ENCODE data around the gene UNC45A. TPM values are rescaled to one million over a fixed set of nuclear protein-coding genes. Genes with fewer than 3 reads are reported as not detected.

UNC45A gene
- total RNA-seq, 1 experiment from 2014 or later, result 84.4 TPM

GRCh38 chr15:90950676-90951075 lies 15.6 kb downstream of the UNC45A start:
- H3K4me3 ChIP-seq (ENCODE audit: low read depth in 2 of 2, low read length in 2 of 2), result no peak overlapping the region
- ATAC-seq (no peak), DNase-seq (ENCODE audit: low read depth, low spot score) (no peak)
- TF ChIP-seq SIN3A (IDR thresholded peaks at IDR 0.05; ENCODE audit: borderline replicate concordance, insufficient read depth, low read depth, low read length) (no peak), REST (IDR thresholded peaks at IDR 0.05; ENCODE audit: insufficient read depth in 1 of 2, low read depth in 2 of 2, low read length in 1 of 2) (no peak), POLR2AphosphoS5 (IDR thresholded peaks at IDR 0.05; ENCODE audit: low read depth, low read length) (no peak), TCF7L2 (IDR thresholded peaks at IDR 0.05; ENCODE audit: low read depth, low read length) (no peak)
- TF ChIP-seq, protein P1, sequence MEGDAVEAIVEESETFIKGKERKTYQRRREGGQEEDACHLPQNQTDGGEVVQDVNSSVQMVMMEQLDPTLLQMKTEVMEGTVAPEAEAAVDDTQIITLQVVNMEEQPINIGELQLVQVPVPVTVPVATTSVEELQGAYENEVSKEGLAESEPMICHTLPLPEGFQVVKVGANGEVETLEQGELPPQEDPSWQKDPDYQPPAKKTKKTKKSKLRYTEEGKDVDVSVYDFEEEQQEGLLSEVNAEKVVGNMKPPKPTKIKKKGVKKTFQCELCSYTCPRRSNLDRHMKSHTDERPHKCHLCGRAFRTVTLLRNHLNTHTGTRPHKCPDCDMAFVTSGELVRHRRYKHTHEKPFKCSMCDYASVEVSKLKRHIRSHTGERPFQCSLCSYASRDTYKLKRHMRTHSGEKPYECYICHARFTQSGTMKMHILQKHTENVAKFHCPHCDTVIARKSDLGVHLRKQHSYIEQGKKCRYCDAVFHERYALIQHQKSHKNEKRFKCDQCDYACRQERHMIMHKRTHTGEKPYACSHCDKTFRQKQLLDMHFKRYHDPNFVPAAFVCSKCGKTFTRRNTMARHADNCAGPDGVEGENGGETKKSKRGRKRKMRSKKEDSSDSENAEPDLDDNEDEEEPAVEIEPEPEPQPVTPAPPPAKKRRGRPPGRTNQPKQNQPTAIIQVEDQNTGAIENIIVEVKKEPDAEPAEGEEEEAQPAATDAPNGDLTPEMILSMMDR (IDR thresholded peaks at IDR 0.05), result no peak
- in situ Hi-C loops (cut with HindIII; ENCODE audit: low pct_unique_long_range_greater_than_20kb, low sequenced_read_pairs) (no loop called here), intact Hi-C loops (cut with micrococcal nuclease; ENCODE audit: unreplicated experiment) (no loop called here)
- no peak overlapping the region for H3K27ac ChIP-seq (ENCODE audit: low read length)
- no TSS peak for BruUV-seq (replicated peaks)
- no peaks in the 10 kb centered on the region for H3K27me3 ChIP-seq (ENCODE audit: control insufficient read depth, insufficient read depth, low read length)
- peaks cover 12% of the 10 kb centered on the region for H3K4me1 ChIP-seq (ENCODE audit: control insufficient read depth, insufficient read depth, low read length)
- peaks cover 4% of the 10 kb centered on the region; the same call in 1 of the 2 replicates for H3K36me3 ChIP-seq (ENCODE audit: control insufficient read depth, insufficient read depth, low read length)
- no peaks in the 10 kb centered on the region for H3K9me3 ChIP-seq (ENCODE audit: control insufficient read depth, insufficient read depth, low read depth, low read length)
- ChIA-PET POLR2A (no interaction called here), CTCF (no interaction called here)

GRCh38 chr15:90952901-90953677 lies 18.0 kb downstream of the UNC45A start:
- POLR2A ChIA-PET, result no interaction called here
- CTCF ChIA-PET, result interaction anchor here (1.1 kb wide), 1 partner anchor 97 kb away, joined by 3 read pairs; no protein-coding TSS in a partner anchor
- no TSS peak for BruUV-seq (replicated peaks)
- H3K4me3 ChIP-seq (ENCODE audit: low read depth in 2 of 2, low read length in 2 of 2), result no peak overlapping the region
- no peaks in the 10 kb centered on the region for H3K9me3 ChIP-seq (ENCODE audit: control insufficient read depth, insufficient read depth, low read depth, low read length)
- in situ Hi-C loops (cut with HindIII; ENCODE audit: low pct_unique_long_range_greater_than_20kb, low sequenced_read_pairs), result no loop called here
- no peaks in the 10 kb centered on the region for H3K27me3 ChIP-seq (ENCODE audit: control insufficient read depth, insufficient read depth, low read length)
- no peak for ATAC-seq
- DNase-seq (ENCODE audit: low read depth, low spot score), result no peak
- H3K4me1 ChIP-seq (ENCODE audit: control insufficient read depth, insufficient read depth, low read length), result peaks cover 23% of the 10 kb centered on the region
- no peak for TF ChIP-seq TCF7L2 (IDR thresholded peaks at IDR 0.05; ENCODE audit: low read depth, low read length)
- no peak for TF ChIP-seq REST (IDR thresholded peaks at IDR 0.05; ENCODE audit: insufficient read depth in 1 of 2, low read depth in 2 of 2, low read length in 1 of 2)
- TF ChIP-seq SIN3A (IDR thresholded peaks at IDR 0.05; ENCODE audit: borderline replicate concordance, insufficient read depth, low read depth, low read length), result no peak
- TF ChIP-seq, protein P1 (IDR thresholded peaks at IDR 0.05), result no peak
- TF ChIP-seq POLR2AphosphoS5 (IDR thresholded peaks at IDR 0.05; ENCODE audit: low read depth, low read length), result no peak
- H3K27ac ChIP-seq (ENCODE audit: low read length), result no peak overlapping the region
- H3K36me3 ChIP-seq (ENCODE audit: control insufficient read depth, insufficient read depth, low read length), result peaks cover 4% of the 10 kb centered on the region; the same call in 1 of the 2 replicates
- intact Hi-C loops (cut with micrococcal nuclease; ENCODE audit: unreplicated experiment), result no loop called here

Data from Panc1 (cell line).